HG02588 (cell line): Measurements from ENCODE around the gene PSD4.

ENCODE experiments used
- ATAC-seq: cut with Tn5 transposase; IDR thresholded peaks from one replicate; pipeline ENCODE4 v1.9.1; 2021; ENCODE audit warnings: mild to moderate bottlenecking, moderate library complexity; ENCODE audit not compliant: unreplicated experiment

Gene PSD4

DNA sequence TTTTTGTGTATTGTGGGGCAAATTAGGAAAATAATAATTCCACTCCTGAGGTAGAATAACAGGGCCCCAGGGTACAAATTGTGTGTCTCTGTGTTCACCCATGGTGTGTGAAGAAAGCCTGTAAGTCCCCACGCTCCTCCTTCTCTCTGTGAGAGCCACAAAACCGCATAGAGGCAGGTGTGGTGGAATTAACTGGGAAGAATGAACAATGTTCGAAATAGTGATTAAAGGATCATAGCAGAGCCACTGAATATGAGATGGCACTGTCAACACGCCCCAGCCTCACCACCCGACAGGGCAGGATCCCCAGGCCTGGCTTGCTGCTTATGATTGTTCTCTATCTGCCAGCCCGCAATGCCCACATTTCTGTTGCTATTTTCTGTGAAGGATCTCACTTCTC, 32.3 kb upstream of the PSD4 start:
- no peak for ATAC-seq

DNA sequence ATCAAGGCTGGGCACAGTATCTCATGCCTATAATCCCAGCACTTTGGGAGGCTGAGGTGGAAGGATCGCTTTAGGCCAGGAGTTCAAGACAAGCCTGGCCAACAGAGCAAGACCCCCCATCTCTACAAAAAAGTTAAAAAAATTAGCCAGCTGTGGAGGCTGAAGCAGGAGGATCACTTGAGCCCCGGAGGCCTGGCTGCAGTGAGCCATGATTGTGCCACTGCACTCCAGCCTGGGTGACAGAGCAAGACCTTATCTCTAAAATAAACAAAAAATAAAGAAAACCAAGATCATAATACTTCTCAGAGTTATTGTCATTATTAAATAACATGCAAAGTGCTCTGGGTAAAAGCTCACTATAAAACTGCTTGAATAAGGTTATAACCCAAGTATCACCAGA, 31.5 kb upstream of the PSD4 start:
- no peak for ATAC-seq

DNA sequence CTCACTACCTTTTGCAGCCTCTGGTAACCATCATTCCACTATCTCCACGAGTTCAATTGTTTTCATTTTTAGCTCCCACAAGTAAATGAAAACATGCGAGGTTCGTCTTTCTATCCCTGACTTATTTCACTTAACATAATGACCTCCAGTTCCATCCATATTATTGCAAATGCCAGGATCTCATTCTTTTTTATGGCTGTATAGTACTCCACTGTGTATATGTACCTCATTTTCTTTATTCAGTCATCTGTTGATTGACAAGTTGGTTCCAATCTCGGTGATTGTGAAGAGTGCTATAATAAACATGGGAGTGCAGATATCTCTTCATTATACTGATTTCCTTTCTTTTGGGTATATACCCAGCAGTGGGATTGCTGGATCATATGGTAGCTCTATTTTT, 29.5 kb upstream of the PSD4 start:
- no peak for ATAC-seq

DNA sequence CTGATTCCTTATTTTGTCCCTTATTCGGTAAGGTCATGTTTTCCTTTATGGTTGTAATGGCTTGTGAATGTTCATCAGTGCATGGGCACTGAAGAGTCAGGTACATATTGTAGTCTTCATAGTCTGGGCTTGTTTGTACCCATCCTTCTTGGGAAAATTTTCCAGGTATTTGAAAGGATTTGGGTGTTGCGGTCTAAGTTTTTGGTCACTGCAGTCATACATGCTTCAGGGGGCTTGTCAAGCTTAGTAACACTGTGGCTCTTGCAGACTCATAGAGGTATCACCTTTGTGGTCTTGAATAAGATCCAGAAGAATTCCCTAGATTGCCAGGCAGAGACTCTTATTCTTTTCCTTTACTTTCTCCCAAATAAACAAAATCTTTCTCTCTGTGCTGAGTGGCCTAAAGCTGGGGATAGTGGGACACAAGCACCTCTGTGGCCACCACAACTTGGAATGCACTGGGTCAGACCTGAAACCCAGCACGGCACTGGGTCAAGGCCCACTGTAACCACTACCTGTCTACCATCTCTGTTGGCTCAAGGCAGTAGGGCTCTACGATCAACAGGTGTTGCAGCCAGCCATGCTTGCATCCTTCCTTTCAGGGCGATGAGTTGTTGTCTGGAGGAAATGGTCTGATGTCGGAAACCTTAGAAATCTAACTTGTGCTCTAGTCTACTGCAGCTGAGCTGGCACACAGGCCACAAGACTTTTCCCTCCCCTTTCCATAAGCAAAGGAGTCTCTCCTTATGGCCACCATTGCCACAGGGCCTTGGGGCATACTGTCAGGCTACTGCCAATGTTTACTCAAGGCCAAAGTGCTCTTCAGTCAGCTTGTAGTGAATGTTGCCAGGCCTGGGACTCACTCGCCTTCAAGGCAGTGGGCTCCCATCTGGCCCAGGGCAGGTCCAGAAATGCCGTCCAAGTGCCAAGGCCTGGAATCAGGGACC, 24.9 kb upstream of the PSD4 start:
- no peak for ATAC-seq

- no peak for ATAC-seq
These were observed 24.1 kb upstream of the PSD4 start for GRCh38 chr2:113149553-113150257.

DNA sequence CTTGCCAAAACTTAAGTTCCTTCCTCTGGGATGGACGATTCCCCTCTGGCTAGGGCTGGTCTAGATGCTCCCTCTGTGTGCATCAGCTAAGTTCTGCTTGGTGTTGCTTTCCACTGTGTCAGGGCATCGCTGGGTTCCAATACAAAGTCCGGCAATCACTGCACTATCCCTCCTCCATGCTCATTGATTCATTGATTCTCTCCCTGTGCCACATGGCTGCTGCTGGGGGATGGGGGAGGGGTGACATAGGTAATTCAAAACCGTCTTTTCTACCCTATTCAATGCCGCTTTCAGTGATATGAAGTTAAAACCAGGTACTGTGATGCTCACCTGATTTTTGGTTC, 23.5 kb upstream of the PSD4 start:
- no peak for ATAC-seq

GRCh38 chr2:113155331-113155730, 18.4 kb upstream of the PSD4 start:
- no peak for ATAC-seq

- no peak for ATAC-seq
These were observed 17.3 kb upstream of the PSD4 start for GRCh38 chr2:113156278-113157117.

- peak; percentile 73 for ATAC-seq
These were observed 16.5 kb upstream of the PSD4 start for GRCh38 chr2:113157118-113157896.

DNA sequence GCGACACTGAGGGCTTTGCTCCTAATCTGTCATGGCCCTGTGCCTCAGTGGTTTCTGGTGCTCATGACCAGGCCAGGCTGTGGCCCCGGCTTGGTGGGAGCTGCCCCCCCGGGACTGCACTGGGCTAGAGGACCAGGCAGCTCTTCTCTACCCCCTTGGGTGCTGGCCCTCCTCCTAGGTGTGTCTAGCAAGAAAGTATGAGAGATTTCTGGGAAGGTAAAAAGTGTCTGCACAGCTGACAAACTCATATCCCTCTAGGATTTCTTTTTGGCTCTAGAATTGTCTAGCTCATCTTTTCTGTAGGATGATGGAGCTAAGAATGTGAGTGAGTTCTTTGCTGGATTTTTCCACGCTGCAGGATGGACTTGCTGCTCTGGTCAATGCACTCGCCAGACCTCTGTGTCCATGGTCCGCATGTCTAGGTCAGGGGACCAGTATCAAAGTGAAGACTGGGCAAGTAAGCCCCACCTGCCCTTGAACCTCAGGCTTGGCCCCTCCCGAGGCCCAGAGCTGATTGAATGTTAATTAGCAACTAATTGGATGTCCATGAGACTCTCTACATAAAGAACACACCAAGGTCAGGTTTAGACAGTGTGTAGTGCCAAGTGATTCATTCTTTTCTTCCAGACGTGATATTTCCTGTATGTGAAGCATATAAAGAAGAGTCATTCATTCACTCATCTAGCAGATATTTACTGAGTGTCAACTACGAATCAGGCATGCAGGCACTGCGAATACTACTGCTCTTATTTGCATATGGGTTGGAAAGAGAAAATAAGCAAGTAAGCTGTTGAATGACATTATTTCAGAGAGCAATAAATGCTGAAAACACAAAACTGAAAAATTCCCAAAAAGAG, 15.6 kb upstream of the PSD4 start:
- ATAC-seq = no peak

- ATAC-seq = no peak
These were observed 14.8 kb upstream of the PSD4 start for GRCh38 chr2:113158884-113159553.

GRCh38 chr2:113160248-113160647, 13.5 kb upstream of the PSD4 start:
- ATAC-seq = no peak

DNA sequence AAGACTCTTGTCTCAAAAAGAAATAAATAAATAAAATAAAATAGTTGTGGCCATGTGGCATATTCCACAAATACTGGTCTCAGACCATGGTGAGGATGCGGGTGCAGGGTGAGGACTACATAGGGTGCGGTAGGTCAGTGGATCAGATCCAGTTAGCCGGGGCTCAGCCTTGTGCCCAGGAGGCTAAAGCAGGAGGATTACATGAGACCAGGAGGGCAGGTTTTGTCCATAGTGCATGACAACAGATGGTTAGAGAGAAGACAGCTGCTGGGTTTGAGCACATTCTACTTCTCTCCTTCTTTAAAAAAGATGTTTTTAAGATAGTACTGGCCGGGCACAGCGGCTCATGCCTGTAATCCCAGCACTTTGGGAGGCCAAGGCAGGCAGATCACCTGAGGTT, 12.8 kb upstream of the PSD4 start:
- ATAC-seq = no peak

GRCh38 chr2:113162173-113162572, 11.6 kb upstream of the PSD4 start:
- no peak for ATAC-seq

DNA sequence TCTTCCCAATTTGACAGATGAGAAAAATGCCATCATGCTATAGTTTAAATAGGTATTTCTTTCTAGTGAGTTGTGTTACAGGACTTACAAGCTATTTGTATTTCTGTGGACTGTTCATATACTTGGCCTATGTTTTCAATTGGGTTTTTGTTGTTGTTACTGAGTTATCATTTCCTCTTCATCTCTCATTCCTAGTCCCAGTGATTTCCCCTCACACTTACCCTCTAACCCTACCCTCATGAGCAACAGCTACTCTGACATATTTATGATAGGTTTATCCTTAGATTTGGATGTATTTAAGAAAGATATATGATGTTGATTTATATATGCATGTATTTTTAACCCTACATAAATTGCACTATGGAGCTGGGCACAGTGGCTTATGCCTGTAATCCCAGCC, 10.9 kb upstream of the PSD4 start:
- ATAC-seq = no peak

DNA sequence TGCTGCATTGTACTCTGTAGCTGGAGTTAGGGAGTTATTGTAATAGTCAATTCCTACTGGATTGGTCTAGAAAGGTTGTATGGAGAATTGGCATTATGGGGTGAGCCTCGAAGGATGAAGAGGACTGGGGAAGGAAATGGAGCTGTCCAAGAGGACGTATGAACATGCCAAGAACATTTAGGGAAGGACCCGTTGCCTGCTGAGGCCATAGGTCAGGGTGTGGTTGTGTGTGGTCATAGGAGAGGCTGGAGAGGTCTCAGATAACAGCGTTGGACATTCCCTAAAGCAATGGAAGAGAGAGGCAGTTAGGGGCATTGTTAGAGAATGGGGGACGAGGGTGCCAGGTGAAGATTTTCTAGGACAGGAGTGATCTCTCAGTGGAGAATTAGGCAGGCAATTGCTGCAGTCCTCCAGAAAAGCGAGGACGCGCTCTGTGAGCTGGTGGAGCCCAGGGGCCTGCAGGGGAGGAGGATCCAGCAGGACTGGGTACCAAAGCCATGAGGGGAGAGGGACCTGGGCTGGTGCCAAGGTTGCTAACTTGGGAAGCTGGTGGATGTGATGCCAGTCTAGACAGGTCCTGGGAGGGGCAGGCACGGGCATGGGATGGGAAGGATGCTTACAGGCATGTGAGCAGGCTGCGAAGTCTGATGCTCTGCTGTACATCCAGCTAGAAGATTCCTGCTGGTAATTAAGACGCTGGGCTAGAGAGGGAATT, 9.4 kb upstream of the PSD4 start:
- ATAC-seq = no peak

DNA sequence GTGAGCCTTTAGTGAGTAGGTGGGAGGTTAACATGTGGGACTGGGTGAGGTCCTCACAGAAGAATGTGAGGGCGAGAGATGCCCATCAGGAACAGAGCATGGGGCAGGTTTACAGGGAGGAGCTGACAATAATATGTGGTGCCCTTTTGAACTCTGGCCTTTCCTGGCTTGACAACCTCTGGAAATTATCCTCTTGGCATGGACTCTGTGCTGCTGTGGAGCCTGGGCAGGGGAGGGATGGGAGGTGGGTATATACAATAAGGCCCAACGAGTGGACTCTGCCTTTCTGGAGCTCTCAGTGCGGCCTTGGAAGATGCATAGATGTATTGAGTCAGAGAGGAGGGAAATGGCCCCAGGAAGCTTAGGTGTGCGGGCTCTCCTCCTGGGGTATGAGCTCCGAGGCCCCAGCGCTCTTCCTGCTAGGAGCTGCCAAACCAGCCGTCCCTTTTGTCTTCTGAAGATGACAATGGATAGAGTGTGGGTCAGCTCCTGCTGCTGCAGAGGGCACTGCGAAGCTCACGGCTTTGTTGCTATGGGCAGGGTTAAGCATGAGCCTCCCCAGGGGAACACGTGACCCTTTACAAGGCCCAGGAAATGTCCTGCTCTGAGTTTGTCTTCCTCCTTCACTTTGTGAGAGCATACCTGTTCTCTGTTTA, 8.7 kb upstream of the PSD4 start:
- ATAC-seq = no peak

- ATAC-seq = no peak
These were observed 7.6 kb upstream of the PSD4 start for GRCh38 chr2:113166187-113166645.
